HFFc6 (cell line): ENCODE results near the gene ADGRF1. TPM values are rescaled to one million over a fixed set of nuclear protein-coding genes. Genes with fewer than 3 reads are reported as not detected.

Experiments
- DNase-seq: peaks from one replicate; pipeline ENCODE4 v3.0.0-alpha.2; 2018
- H3K27ac Mint-ChIP-seq: 2 replicates; pipeline ENCODE4 v1.8.0; 2020; ENCODE audit warnings: mild to moderate bottlenecking, mixed read lengths
- H3K27me3 Mint-ChIP-seq: 2 replicates; pipeline ENCODE4 v1.8.0; 2021; ENCODE audit warnings: mild to moderate bottlenecking, moderate library complexity, mixed read lengths; ENCODE audit not compliant: insufficient read depth
- H3K36me3 Mint-ChIP-seq: 2 replicates; pipeline ENCODE4 v1.8.0; 2021; ENCODE audit warnings: low read depth, mixed read lengths
- H3K4me1 Mint-ChIP-seq: 2 replicates; pipeline ENCODE4 v1.8.0; 2020; ENCODE audit warnings: low read depth, mixed read lengths
- H3K4me3 Mint-ChIP-seq: 2 replicates; pipeline ENCODE4 v1.8.0; 2020; ENCODE audit warnings: mild to moderate bottlenecking, moderate library complexity, mixed read lengths
- H3K9me3 Mint-ChIP-seq: 2 replicates; pipeline ENCODE4 v1.8.0; 2020; ENCODE audit warnings: mild to moderate bottlenecking, mixed read lengths
- total RNA-seq, 6 experiments: library from RNA; stranded (reverse); fragmentation: NEBNext Ultra II Directional; extraction: Animal tissue kit (Norgen Biotek cat#: 25700); gene quantifications; 2 replicates in 1 of 6; 3 replicates in 5 of 6; pipeline ENCODE4 v1.2.3, GENCODE V29; 2021
- TF ChIP-seq, protein P1 (sequence below): fragments of 200-600 bp; sonication (generic); IDR thresholded peaks from 2 replicates; pipeline ENCODE4 v1.5.0; 2021; ENCODE audit warnings: antibody characterized with exemption, mild to moderate bottlenecking

Gene ADGRF1
- total RNA-seq, 6 experiments from 2014 or later, result not detected

DNA sequence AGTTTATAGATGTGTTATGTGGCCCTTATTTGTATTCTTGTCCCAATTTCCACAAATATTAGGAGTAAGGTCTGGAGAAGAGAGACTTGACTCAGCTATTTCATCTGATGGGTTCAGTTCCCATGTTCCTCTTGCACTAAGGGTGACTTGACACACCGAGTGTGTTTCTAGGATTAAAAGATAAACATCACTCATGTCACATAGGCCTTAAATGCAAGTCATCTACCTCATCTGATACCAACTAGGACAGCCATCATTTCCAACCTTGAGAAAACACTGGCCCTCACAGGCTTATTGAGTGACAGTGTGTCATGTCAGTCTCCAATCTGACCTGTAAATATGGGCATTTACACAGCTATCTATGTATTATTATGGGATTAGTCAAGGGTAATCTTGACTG lies 67.3 kb downstream of the ADGRF1 start:
- DNase-seq, result no peak
- H3K4me1 Mint-ChIP-seq, result no peaks in the 10 kb centered on the region
- H3K4me3 Mint-ChIP-seq, result no peak overlapping the region
- no peaks in the 10 kb centered on the region; the same call in 1 of the 2 replicates for H3K9me3 Mint-ChIP-seq
- H3K27ac Mint-ChIP-seq, result no peak overlapping the region
- TF ChIP-seq, protein P1, sequence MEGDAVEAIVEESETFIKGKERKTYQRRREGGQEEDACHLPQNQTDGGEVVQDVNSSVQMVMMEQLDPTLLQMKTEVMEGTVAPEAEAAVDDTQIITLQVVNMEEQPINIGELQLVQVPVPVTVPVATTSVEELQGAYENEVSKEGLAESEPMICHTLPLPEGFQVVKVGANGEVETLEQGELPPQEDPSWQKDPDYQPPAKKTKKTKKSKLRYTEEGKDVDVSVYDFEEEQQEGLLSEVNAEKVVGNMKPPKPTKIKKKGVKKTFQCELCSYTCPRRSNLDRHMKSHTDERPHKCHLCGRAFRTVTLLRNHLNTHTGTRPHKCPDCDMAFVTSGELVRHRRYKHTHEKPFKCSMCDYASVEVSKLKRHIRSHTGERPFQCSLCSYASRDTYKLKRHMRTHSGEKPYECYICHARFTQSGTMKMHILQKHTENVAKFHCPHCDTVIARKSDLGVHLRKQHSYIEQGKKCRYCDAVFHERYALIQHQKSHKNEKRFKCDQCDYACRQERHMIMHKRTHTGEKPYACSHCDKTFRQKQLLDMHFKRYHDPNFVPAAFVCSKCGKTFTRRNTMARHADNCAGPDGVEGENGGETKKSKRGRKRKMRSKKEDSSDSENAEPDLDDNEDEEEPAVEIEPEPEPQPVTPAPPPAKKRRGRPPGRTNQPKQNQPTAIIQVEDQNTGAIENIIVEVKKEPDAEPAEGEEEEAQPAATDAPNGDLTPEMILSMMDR, result no peak
- H3K36me3 Mint-ChIP-seq, result no peaks in the 10 kb centered on the region
- H3K27me3 Mint-ChIP-seq, result peaks cover 4% of the 10 kb centered on the region

DNA sequence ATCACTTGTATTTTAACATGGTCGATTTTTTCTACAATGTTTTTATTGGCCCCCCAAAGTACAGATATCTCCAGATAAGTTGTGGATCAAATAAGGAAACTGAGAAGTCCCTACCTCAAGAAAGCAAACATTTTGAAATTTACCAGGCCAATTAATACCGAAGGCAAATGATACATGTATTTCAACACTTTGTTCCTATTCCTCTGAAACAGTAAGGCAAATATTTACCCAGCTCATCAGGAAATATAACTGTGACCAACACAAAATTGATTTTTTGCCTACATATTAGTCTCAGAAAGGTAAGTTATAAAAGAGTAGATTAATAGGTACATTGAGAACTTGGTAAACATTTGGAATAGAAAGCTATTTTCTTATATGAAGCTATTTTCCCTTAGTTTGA lies 69.1 kb downstream of the ADGRF1 start:
- Mint-ChIP-seq H3K4me3 (no peak overlapping the region), H3K9me3 (no peaks in the 10 kb centered on the region; the same call in 1 of the 2 replicates), H3K27ac (no peak overlapping the region), H3K36me3 (no peaks in the 10 kb centered on the region), H3K27me3 (peaks cover 2% of the 10 kb centered on the region), H3K4me1 (no peaks in the 10 kb centered on the region)
- DNase-seq, result no peak
- TF ChIP-seq, protein P1, result no peak

DNA sequence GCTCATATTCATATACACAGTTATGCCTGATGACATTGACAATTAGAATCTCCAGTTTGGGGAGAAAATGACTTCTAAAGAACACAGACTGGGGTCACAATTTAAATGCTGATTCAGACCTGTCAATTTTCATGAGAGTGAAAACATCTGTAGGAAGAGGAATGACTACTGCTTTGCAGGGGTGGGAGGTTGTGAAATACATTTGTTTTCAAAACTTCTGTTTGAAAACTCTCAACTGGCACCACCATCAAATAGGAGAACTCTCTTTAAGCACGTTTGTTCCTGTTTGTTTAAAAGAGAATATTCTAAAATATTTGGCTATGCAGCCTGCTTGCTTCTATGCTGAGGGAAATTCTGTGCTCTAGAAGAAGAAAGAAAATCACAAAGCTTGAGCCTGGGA lies 69.6 kb downstream of the ADGRF1 start:
- H3K9me3 Mint-ChIP-seq, result no peaks in the 10 kb centered on the region; the same call in 1 of the 2 replicates
- no peaks in the 10 kb centered on the region for H3K36me3 Mint-ChIP-seq
- H3K27ac Mint-ChIP-seq, result no peak overlapping the region
- no peak for DNase-seq
- no peaks in the 10 kb centered on the region for H3K4me1 Mint-ChIP-seq
- no peak overlapping the region for H3K4me3 Mint-ChIP-seq
- peaks cover 2% of the 10 kb centered on the region for H3K27me3 Mint-ChIP-seq
- TF ChIP-seq, protein P1, result no peak

DNA sequence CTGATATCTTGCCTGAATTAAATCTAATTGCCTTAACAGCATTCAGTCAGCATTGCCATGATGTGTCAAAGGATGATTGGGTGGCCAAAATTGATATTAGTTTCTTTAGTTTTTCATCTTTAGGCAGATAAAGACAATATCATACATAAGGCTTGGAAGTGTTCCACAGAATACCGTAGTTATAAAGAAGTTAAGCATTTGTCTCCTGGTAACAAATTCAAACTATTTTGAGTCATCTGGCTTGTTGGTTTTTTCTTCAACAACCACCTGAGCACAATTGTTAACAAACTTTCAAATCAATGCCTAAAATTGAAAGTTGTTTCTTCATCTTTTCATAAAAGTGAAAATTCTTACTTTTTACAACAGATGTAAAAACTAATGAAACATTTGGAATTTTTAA lies 72.9 kb downstream of the ADGRF1 start:
- Mint-ChIP-seq H3K36me3 (no peaks in the 10 kb centered on the region), H3K4me3 (no peak overlapping the region), H3K9me3 (no peaks in the 10 kb centered on the region; the same call in 1 of the 2 replicates), H3K4me1 (no peaks in the 10 kb centered on the region), H3K27me3 (peaks cover 2% of the 10 kb centered on the region; the same call in 1 of the 2 replicates), H3K27ac (no peak overlapping the region)
- DNase-seq, result no peak
- TF ChIP-seq, protein P1, result no peak

DNA sequence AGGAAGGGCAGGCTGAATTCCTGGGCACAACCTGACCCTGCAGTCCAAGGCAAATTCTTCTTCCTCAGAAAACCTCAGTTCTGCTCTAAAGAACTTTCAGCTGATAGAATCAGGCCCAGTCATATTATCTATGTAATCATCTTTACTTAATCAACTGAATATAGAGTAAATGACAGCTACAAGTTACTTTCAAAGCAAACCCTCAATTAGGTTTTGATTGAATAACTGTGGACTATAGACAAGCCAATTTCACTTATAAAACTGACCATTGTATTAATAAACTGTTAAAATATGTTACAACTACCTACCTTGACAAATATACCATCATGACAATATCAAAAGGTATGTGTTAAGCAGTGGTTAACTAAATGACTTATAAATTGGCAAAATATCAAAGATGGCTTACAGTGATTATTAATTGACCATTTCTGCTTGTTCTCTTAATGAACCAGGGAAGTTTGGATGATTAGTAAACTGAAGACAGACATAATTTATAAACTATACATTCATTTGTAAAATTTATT lies 74.2 kb downstream of the ADGRF1 start:
- no peak overlapping the region for H3K27ac Mint-ChIP-seq
- H3K36me3 Mint-ChIP-seq, result no peaks in the 10 kb centered on the region
- H3K4me3 Mint-ChIP-seq, result no peak overlapping the region
- TF ChIP-seq, protein P1, result no peak
- no peaks in the 10 kb centered on the region; the same call in 1 of the 2 replicates for H3K9me3 Mint-ChIP-seq
- DNase-seq, result no peak
- no peaks in the 10 kb centered on the region for H3K27me3 Mint-ChIP-seq
- no peaks in the 10 kb centered on the region for H3K4me1 Mint-ChIP-seq
